IMR-90 (cell line): ENCODE data around the gene RAC3. TPM values are rescaled to one million over a fixed set of nuclear protein-coding genes. Genes with fewer than 3 reads are reported as not detected.

Experiments used
- ATAC-seq: fragments of 200-7000 bp; cut with Tn5 transposase; 2 replicates; pipeline ENCODE4 v1.9.1; 2020; ENCODE audit warnings: low read depth, mild to moderate bottlenecking, moderate library complexity
- BruUV-seq: library from RNA; stranded (reverse); fragments of 400-500 nt; replicated peaks from 2 replicates; lab custom pipeline; 2021; lab: Mats Ljungman, UMichigan
- CTCF ChIA-PET: fragments of 300-600 bp; formaldehyde crosslinking; extraction: SDS; loops from one replicate; lab custom pipeline; 2021; ENCODE audit warnings: antibody characterized with exemption; lab: Yijun Ruan, JAX
- POLR2A ChIA-PET: fragments of 300-600 bp; sonication (Branson Sonifier 250); formaldehyde crosslinking; loops from one replicate; lab custom pipeline; 2022; ENCODE audit warnings: antibody characterized with exemption; ENCODE audit not compliant: unreplicated experiment; lab: Charles Lee
- DNase-seq: peaks from one replicate; pipeline ENCODE4 v3.0.0; 2013
- H2AFZ ChIP-seq: replicated peaks from 2 replicates; pipeline ENCODE3; 2013; ENCODE audit warnings: low read length, mild to moderate bottlenecking; ENCODE audit not compliant: poor library complexity
- H2AK5ac ChIP-seq: 2 replicates; pipeline ENCODE4 v1.6.1; 2013; ENCODE audit warnings: low read depth, low read length, inconsistent platforms
- H2AK9ac ChIP-seq: replicated peaks from 2 replicates; pipeline ENCODE3; 2013; ENCODE audit warnings: mild to moderate bottlenecking, low read depth, low read length, moderate library complexity; ENCODE audit not compliant: poor library complexity
- H2BK120ac ChIP-seq: 2 replicates; pipeline ENCODE4 v1.6.1; 2013; ENCODE audit warnings: low read depth, low read length, inconsistent platforms
- H2BK15ac ChIP-seq: 3 replicates; pipeline ENCODE4 v1.6.1; 2013; ENCODE audit warnings: low read depth, low read length, inconsistent platforms
- H2BK20ac ChIP-seq: 2 replicates; pipeline ENCODE4 v1.6.1; 2013; ENCODE audit warnings: low read depth, mild to moderate bottlenecking, inconsistent platforms, low read length, moderate library complexity
- H2BK5ac ChIP-seq: 2 replicates; pipeline ENCODE4 v1.6.1; 2013; ENCODE audit warnings: mild to moderate bottlenecking, low read depth, low read length, inconsistent platforms; ENCODE audit not compliant: poor library complexity, severe bottlenecking
- H3K14ac ChIP-seq: replicated peaks from 2 replicates; pipeline ENCODE4 v1.6.1; 2013; ENCODE audit warnings: low read depth, low read length, inconsistent platforms
- H3K18ac ChIP-seq: 2 replicates; pipeline ENCODE4 v1.6.1; 2013; ENCODE audit warnings: low read depth, low read length, control low read depth
- H3K23ac ChIP-seq: 2 replicates; pipeline ENCODE4 v1.6.1; 2013; ENCODE audit warnings: low read depth, low read length, inconsistent platforms
- H3K27ac ChIP-seq: 2 replicates; pipeline ENCODE4 v1.5.1; 2013; ENCODE audit warnings: mild to moderate bottlenecking, control low read depth, low read length; ENCODE audit not compliant: insufficient read depth
- H3K27me3 ChIP-seq: 2 replicates; pipeline ENCODE4 v1.6.1; 2013; ENCODE audit warnings: low read length; ENCODE audit not compliant: control insufficient read depth, insufficient read depth
- H3K36me3 ChIP-seq: 2 replicates; pipeline ENCODE4 v1.6.1; 2013; ENCODE audit warnings: low read length, mixed read lengths; ENCODE audit not compliant: control insufficient read depth, insufficient read depth
- H3K4ac ChIP-seq: 2 replicates; pipeline ENCODE4 v1.6.1; 2013; ENCODE audit warnings: low read depth, low read length, inconsistent platforms
- H3K4me1 ChIP-seq: 2 replicates; pipeline ENCODE4 v1.6.1; 2013; ENCODE audit warnings: low read length, mixed read lengths; ENCODE audit not compliant: control insufficient read depth, insufficient read depth
- H3K4me2 ChIP-seq: 2 replicates; pipeline ENCODE4 v1.6.1; 2013; ENCODE audit warnings: low read depth, mild to moderate bottlenecking, control low read depth, low read length, moderate library complexity
- H3K4me3 ChIP-seq: 2 replicates; pipeline ENCODE4 v1.5.1; 2013; ENCODE audit warnings: low read depth, mild to moderate bottlenecking, control low read depth, low read length, moderate library complexity; ENCODE audit not compliant: insufficient read depth
- H3K56ac ChIP-seq: 2 replicates; pipeline ENCODE4 v1.6.1; 2013; ENCODE audit warnings: low read length, inconsistent platforms; ENCODE audit not compliant: insufficient read depth; ENCODE audit errors: extremely low read depth
- H3K79me1 ChIP-seq, 2 experiments: 2 replicates each; pipeline ENCODE4 v1.6.1; 2013; ENCODE audit warnings: low read length in 2 of 2, inconsistent platforms in 1 of 2, low read depth in 1 of 2
- H3K9ac ChIP-seq: 2 replicates; pipeline ENCODE4 v1.6.1; 2013; ENCODE audit warnings: low read depth, low read length, control low read depth
- H3K9me1 ChIP-seq: 2 replicates; pipeline ENCODE4 v1.6.1; 2013; ENCODE audit warnings: low read length, inconsistent platforms; ENCODE audit not compliant: insufficient read depth
- H3K9me3 ChIP-seq: 2 replicates; pipeline ENCODE4 v1.6.1; 2013; ENCODE audit warnings: low read length; ENCODE audit not compliant: control insufficient read depth, insufficient read depth
- H4K20me1 ChIP-seq: 2 replicates; pipeline ENCODE4 v1.6.1; 2013; ENCODE audit warnings: low read length, inconsistent platforms; ENCODE audit not compliant: insufficient read depth
- H4K5ac ChIP-seq: 2 replicates; pipeline ENCODE4 v1.6.1; 2013; ENCODE audit warnings: mild to moderate bottlenecking, low read depth, low read length, control low read depth
- H4K8ac ChIP-seq, 2 experiments: 2 replicates each; pipeline ENCODE4 v1.6.1; 2013; ENCODE audit warnings: low read depth in 2 of 2, low read length in 2 of 2, control low read depth in 1 of 2, inconsistent platforms in 1 of 2
- H4K91ac ChIP-seq: 2 replicates; pipeline ENCODE4 v1.6.1; 2013; ENCODE audit warnings: low read depth, low read length, inconsistent platforms; ENCODE audit not compliant: insufficient read depth
- BHLHE40 ChIP-seq: fragments of 150-350 bp; IDR thresholded peaks from 2 replicates; pipeline ENCODE4 v1.6.1; 2016; ENCODE audit warnings: mild to moderate bottlenecking, low read depth, low read length
- CHD1 ChIP-seq: IDR thresholded peaks from 2 replicates; pipeline ENCODE4 v1.6.1; 2012; ENCODE audit warnings: low read depth, low read length, improper control_type of control experiment
- FOS ChIP-seq: fragments of 150-350 bp; IDR thresholded peaks from 2 replicates; pipeline ENCODE4 v1.6.1; 2016; ENCODE audit warnings: low read depth, low read length
- MAFK ChIP-seq: IDR thresholded peaks from 2 replicates; pipeline ENCODE4 v1.6.1; 2012; ENCODE audit warnings: low read depth, low read length, improper control_type of control experiment
- MAZ ChIP-seq: IDR thresholded peaks from 2 replicates; pipeline ENCODE4 v1.6.1; 2012; ENCODE audit warnings: low read depth, mild to moderate bottlenecking, low read length, improper control_type of control experiment, moderate library complexity, borderline replicate concordance
- MXI1 ChIP-seq: IDR thresholded peaks from 2 replicates; pipeline ENCODE4 v1.6.1; 2012; ENCODE audit warnings: low read depth, mild to moderate bottlenecking, low read length, moderate library complexity, borderline replicate concordance
- NFE2L2 ChIP-seq: fragments of 150-350 bp; IDR thresholded peaks from 2 replicates; pipeline ENCODE4 v1.6.1; 2016; ENCODE audit warnings: low read depth, mild to moderate bottlenecking, low read length
- POLR2A ChIP-seq: IDR thresholded peaks from 2 replicates; pipeline ENCODE4 v1.6.1; 2012; ENCODE audit warnings: mild to moderate bottlenecking, low read depth, low read length
- RAD21 ChIP-seq: IDR thresholded peaks from 2 replicates; pipeline ENCODE4 v1.6.1; 2012; ENCODE audit warnings: low read length, improper control_type of control experiment
- RCOR1 ChIP-seq: IDR thresholded peaks from 2 replicates; pipeline ENCODE4 v1.6.1; 2012; ENCODE audit warnings: mild to moderate bottlenecking, low read length, improper control_type of control experiment; ENCODE audit not compliant: insufficient replicate concordance
- RFX5 ChIP-seq: IDR thresholded peaks from 2 replicates; pipeline ENCODE4 v1.8.0; 2012; ENCODE audit warnings: low read depth, mild to moderate bottlenecking, low read length, moderate library complexity
- SMC3 ChIP-seq: fragments of 150-350 bp; IDR thresholded peaks from 2 replicates; pipeline ENCODE4 v1.6.1; 2016; ENCODE audit warnings: low read depth, mild to moderate bottlenecking, antibody characterized with exemption, low read length, moderate library complexity
- WGBS, 2 experiments: methylation state at CpG; one replicate each; pipeline versions ENCODE4 v1.1.5 to v1.1.7; 2013; ENCODE audit warnings: missing lambda C conversion rate in 2 of 2; ENCODE audit not compliant: insufficient read length in 1 of 2; ENCODE audit errors: extremely low coverage in 2 of 2; 5-methylcytosine and 5-hydroxymethylcytosine counted together
- dilution Hi-C: fragments of 300-500 bp; cut with HindIII; formaldehyde crosslinking; loops from one replicate; pipeline ENCODE4 v1.14.3; 2018; ENCODE audit warnings: low sequenced_read_pairs; ENCODE audit not compliant: unreplicated experiment
- in situ Hi-C: fragments of 300-500 bp; cut with MboI; formaldehyde crosslinking; loops from 3 replicates; pipeline ENCODE4 v1.14.3; 2019; ENCODE audit warnings: low sequenced_read_pairs, inconsistent platforms, mixed read lengths
- intact Hi-C: fragments of 100-400 bp; cut with micrococcal nuclease; formaldehyde crosslinking; loops from 2 replicates; pipeline ENCODE4 v1.10.0; 2022
- polyA plus RNA-seq, 3 experiments: library from polyadenylated mRNA; depleted of rRNA; stranded (reverse); fragments of >200 nt; gene quantifications; 2 replicates each; pipeline ENCODE4 v1.2.3, GENCODE V29; 2012; ENCODE audit warnings: low replicate concordance in 1 of 3
- total RNA-seq: library from RNA; depleted of rRNA; stranded (reverse); fragments of >200 nt; gene quantifications from 2 replicates; pipeline ENCODE4 v1.2.3, GENCODE V29; 2012
- TF ChIP-seq, protein P1 (sequence below): conservative IDR thresholded peaks from 2 replicates; pipeline ENCODE4 v1.5.1; 2012; ENCODE audit warnings: mild to moderate bottlenecking, low read depth, low read length, improper control_type of control experiment
- TF ChIP-seq, protein P2 (sequence below): fragments of 150-350 bp; IDR thresholded peaks from 2 replicates; pipeline ENCODE4 v1.6.1; 2017; ENCODE audit warnings: mild to moderate bottlenecking, antibody characterized with exemption, low read length, low read depth
- TF ChIP-seq, protein P3 (sequence below): fragments of 150-350 bp; IDR thresholded peaks from 2 replicates; pipeline ENCODE4 v1.6.1; 2016; ENCODE audit warnings: low read depth, mild to moderate bottlenecking, low read length, moderate library complexity, borderline replicate concordance

RAC3 gene
- total and polyA plus RNA-seq, 2 of the 4 experiments (the other 2 are of a cell fraction), result 5.7 to 23.4 TPM

DNA sequence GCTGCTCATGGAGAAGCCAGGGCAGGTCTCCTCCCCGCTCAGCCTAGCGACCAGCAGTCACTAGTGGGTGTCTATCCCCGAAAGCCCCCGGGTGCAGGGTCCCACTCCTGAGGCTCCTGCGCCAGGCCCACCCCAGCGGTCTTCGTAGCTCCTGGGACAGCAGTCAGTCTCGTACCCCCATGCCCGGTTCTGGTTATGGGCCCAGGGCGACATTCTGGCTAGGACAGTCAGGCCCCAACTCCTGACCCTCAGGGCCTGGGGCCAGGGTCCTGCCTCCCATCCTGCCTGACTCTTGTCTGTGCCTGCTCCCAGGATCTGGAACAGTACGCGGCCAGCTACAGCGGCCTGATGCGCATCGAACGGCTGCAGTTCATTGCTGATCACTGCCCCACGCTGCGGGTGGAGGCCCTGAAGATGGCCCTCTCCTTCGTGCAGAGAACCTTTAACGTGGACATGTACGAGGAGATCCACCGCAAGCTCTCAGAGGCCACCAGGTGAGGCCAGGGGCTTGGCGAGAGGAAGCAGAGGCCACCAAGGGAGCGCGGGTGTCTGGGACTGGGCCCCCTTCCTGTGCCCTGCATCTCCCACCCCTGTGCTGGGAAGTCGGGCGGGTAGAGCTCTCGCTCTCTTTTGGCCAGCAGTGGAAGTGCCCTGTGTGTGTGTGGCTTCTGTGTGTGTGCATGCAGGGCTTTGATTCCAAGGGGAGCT is 22.2 kb downstream of the RAC3 start:
- Histone ChIP-seq H3K27me3 (no peaks in the 10 kb centered on the region), H4K8ac (no peak overlapping the region), H2BK120ac (no peak overlapping the region), H4K5ac (no peak overlapping the region), H3K18ac (no peak overlapping the region), H4K20me1 (peaks cover 4% of the 10 kb centered on the region), H2BK5ac (no peak overlapping the region), H3K4me1 (peaks cover 18% of the 10 kb centered on the region), H2AK9ac (peak overlapping the region; percentile 55), H2AK5ac (no peak overlapping the region), H3K4me2 (no peak overlapping the region; the same call in 1 of the 2 replicates), H3K4ac (no peak overlapping the region), H3K9me3 (no peaks in the 10 kb centered on the region), H3K9ac (no peak overlapping the region), H3K4me3 (no peak overlapping the region), H2BK15ac (no peak overlapping the region), H3K14ac (no peak overlapping the region), H4K91ac (no peak overlapping the region), H3K36me3 (peaks cover 60% of the 10 kb centered on the region), H3K56ac (no peak overlapping the region), H3K9me1 (peaks cover 5% of the 10 kb centered on the region), H2BK20ac (no peak overlapping the region), H3K79me1 (peaks cover 16 to 45% of the 10 kb centered on the region in 2 experiments), H3K27ac (no peak overlapping the region), H3K23ac (no peak overlapping the region), H2AFZ (no peak overlapping the region)
- DNase-seq (no peak), ATAC-seq (no peak)
- 96% methylated on average over 22 of the region's 28 CpGs; no CpG with 5 or more reads in 1 of the 2 experiments for WGBS, 2 experiments
- CTCF ChIA-PET, result no interaction called here
- dilution Hi-C loops (no loop called here), intact Hi-C loops (no loop called here), in situ Hi-C loops (no loop called here)
- BruUV-seq, result no TSS peak
- POLR2A ChIA-PET, result no interaction called here
- TF ChIP-seq, protein P1, sequence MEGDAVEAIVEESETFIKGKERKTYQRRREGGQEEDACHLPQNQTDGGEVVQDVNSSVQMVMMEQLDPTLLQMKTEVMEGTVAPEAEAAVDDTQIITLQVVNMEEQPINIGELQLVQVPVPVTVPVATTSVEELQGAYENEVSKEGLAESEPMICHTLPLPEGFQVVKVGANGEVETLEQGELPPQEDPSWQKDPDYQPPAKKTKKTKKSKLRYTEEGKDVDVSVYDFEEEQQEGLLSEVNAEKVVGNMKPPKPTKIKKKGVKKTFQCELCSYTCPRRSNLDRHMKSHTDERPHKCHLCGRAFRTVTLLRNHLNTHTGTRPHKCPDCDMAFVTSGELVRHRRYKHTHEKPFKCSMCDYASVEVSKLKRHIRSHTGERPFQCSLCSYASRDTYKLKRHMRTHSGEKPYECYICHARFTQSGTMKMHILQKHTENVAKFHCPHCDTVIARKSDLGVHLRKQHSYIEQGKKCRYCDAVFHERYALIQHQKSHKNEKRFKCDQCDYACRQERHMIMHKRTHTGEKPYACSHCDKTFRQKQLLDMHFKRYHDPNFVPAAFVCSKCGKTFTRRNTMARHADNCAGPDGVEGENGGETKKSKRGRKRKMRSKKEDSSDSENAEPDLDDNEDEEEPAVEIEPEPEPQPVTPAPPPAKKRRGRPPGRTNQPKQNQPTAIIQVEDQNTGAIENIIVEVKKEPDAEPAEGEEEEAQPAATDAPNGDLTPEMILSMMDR, result no peak
- TF ChIP-seq SMC3, result no peak
- TF ChIP-seq, protein P2, sequence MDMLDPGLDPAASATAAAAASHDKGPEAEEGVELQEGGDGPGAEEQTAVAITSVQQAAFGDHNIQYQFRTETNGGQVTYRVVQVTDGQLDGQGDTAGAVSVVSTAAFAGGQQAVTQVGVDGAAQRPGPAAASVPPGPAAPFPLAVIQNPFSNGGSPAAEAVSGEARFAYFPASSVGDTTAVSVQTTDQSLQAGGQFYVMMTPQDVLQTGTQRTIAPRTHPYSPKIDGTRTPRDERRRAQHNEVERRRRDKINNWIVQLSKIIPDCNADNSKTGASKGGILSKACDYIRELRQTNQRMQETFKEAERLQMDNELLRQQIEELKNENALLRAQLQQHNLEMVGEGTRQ, result no peak
- no peak for TF ChIP-seq FOS
- no peak for TF ChIP-seq CHD1
- no peak for TF ChIP-seq RCOR1
- no peak for TF ChIP-seq MXI1
- TF ChIP-seq MAFK, result no peak
- TF ChIP-seq, protein P3, sequence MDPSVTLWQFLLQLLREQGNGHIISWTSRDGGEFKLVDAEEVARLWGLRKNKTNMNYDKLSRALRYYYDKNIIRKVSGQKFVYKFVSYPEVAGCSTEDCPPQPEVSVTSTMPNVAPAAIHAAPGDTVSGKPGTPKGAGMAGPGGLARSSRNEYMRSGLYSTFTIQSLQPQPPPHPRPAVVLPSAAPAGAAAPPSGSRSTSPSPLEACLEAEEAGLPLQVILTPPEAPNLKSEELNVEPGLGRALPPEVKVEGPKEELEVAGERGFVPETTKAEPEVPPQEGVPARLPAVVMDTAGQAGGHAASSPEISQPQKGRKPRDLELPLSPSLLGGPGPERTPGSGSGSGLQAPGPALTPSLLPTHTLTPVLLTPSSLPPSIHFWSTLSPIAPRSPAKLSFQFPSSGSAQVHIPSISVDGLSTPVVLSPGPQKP, result no peak
- TF ChIP-seq NFE2L2, result no peak
- no peak for TF ChIP-seq RFX5
- TF ChIP-seq BHLHE40, result no peak
- no peak for TF ChIP-seq RAD21
- TF ChIP-seq POLR2A, result no peak
- TF ChIP-seq MAZ, result no peak
